H4 (cell line): ENCODE measurements around the gene NXPE4. TPM values are rescaled to one million over a fixed set of nuclear protein-coding genes. Genes with fewer than 3 reads are reported as not detected.
"Not testable (repeated sequence)": the region's sequence is repeated elsewhere in the genome, so short reads cannot be mapped to it uniquely, and the experiment has no call there.

Experiments
- DNase-seq: peaks from one replicate; pipeline ENCODE4 v3.0.0-alpha.2; 2015; ENCODE audit warnings: low spot score
- total RNA-seq: library from RNA; depleted of rRNA; stranded (reverse); fragments of >200 nt; shearing (Covaris generic); gene quantifications from 2 replicates; pipeline ENCODE4 v1.2.3, GENCODE V29; 2014; rRNA removed

Gene NXPE4
- not detected in 2 replicates for total RNA-seq

- no peak for DNase-seq
Observed at GRCh38 chr11:114595571-114595970, at the start of gene NXPE4. Gene NXPE4, minus strand, starts transcription at chr11:114595786. Its CDS starts 1,027 bp downstream, at chr11:114594759.

- DNase-seq, result not testable (repeated sequence)
Observed at GRCh38 chr11:114639440-114639839, 43.9 kb upstream of the NXPE4 start.

- DNase-seq, result not testable (repeated sequence)
Observed at GRCh38 chr11:114631445-114631965, 35.9 kb upstream of the NXPE4 start.

GRCh38 chr11:114625294-114625693 lies 29.7 kb upstream of the NXPE4 start:
- no peak for DNase-seq

GRCh38 chr11:114624455-114625207 lies 29.0 kb upstream of the NXPE4 start:
- DNase-seq, result no peak

- no peak for DNase-seq
Observed at GRCh38 chr11:114623720-114624119, 28.1 kb upstream of the NXPE4 start.

- DNase-seq, result no peak
Observed at GRCh38 chr11:114622858-114623257, 27.3 kb upstream of the NXPE4 start.

GRCh38 chr11:114621950-114622809 lies 26.6 kb upstream of the NXPE4 start:
- DNase-seq, result no peak

GRCh38 chr11:114621072-114621471 lies 25.5 kb upstream of the NXPE4 start:
- no peak for DNase-seq

GRCh38 chr11:114619659-114620173 lies 24.1 kb upstream of the NXPE4 start:
- DNase-seq, result no peak

GRCh38 chr11:114618139-114618538 lies 22.6 kb upstream of the NXPE4 start:
- no peak for DNase-seq

- DNase-seq, result no peak
Observed at GRCh38 chr11:114617157-114618124, 21.9 kb upstream of the NXPE4 start.

- DNase-seq, result no peak
Observed at GRCh38 chr11:114616516-114616915, 20.9 kb upstream of the NXPE4 start.

GRCh38 chr11:114615448-114616361 lies 20.1 kb upstream of the NXPE4 start:
- no peak for DNase-seq

- no peak for DNase-seq
Observed at GRCh38 chr11:114614127-114614720, 18.6 kb upstream of the NXPE4 start.

- DNase-seq, result not testable (repeated sequence)
Observed at GRCh38 chr11:114613094-114613493, 17.5 kb upstream of the NXPE4 start.

- no peak for DNase-seq
Observed at GRCh38 chr11:114612686-114613085, 17.1 kb upstream of the NXPE4 start.

- not testable (repeated sequence) for DNase-seq
Observed at GRCh38 chr11:114612199-114612598, 16.6 kb upstream of the NXPE4 start.
